ENCODE data around the gene SGCA. TPM values are rescaled to one million over a fixed set of nuclear protein-coding genes. Genes with fewer than 3 reads are reported as not detected.
A peak's percentile ranks its signal among the peaks of the same experiment; 100 is the strongest.

SGCA gene
- total and polyA plus RNA-seq, 2 of the 8 experiments (the other 6 are each of a cell fraction or from before 2014, with no cell fraction given), result 0.12 TPM; not detected in 1

- Histone ChIP-seq H4K20me1 (replicated peaks in 1 of 2; ENCODE audit: control insufficient read depth in 1 of 2, insufficient read depth in 2 of 2, low read length in 2 of 2) (no peaks in the 10 kb centered on the region), H3K4me2 (ENCODE audit: insufficient read depth in 1 of 2, low read depth in 2 of 2, low read length in 2 of 2) (0 out of 4 replicates have a peak overlapping the region, but pooled peaks of 1 of the 2 experiments have one; percentile 0), H3K23ac (ENCODE audit: insufficient read length) (no peak overlapping the region), H3K56ac (replicated peaks; ENCODE audit: insufficient read length, low read depth, low read length) (no peak overlapping the region), H3K79me2 (ENCODE audit: control insufficient read depth in 1 of 2, insufficient read depth in 2 of 2, low read length in 2 of 2) (no peaks in the 10 kb centered on the region), H2BK120ac (replicated peaks; ENCODE audit: low read depth, low read length) (no peak overlapping the region), H2AK5ac (ENCODE audit: low read depth, low read length) (no peak overlapping the region), H4K8ac (ENCODE audit: extremely low read depth, insufficient read depth, low read length) (no peak overlapping the region), H3K9me3 (ENCODE audit: insufficient read depth in 2 of 2, low read depth in 1 of 2, low read length in 1 of 2) (no peaks in the 10 kb centered on the region), H4K91ac (replicated peaks; ENCODE audit: insufficient read length, low read length) (no peak overlapping the region), H2BK15ac (ENCODE audit: low read length) (no peak overlapping the region), H3K23me2 (ENCODE audit: low read depth, low read length) (peaks cover 4% of the 10 kb centered on the region; the same call in 1 of the 2 replicates), H3K79me1 (ENCODE audit: low read depth, low read length) (no peaks in the 10 kb centered on the region), H3K27me3 (replicated peaks in 1 of 4; ENCODE audit: control insufficient read depth in 3 of 4, extremely low read depth in 1 of 4, insufficient read depth in 3 of 4, low read length in 3 of 4) (peaks cover 0 to 1% (median 0%) of the 10 kb centered on the region in 4 experiments; a peak in 1 of 7 replicates), H3K4ac (replicated peaks; ENCODE audit: insufficient read length, low read depth, low read length) (no peak overlapping the region), H3K27ac (ENCODE audit: low read depth, low read length) (no peak overlapping the region), H3K4me3 (ENCODE audit: extremely low read depth in 1 of 4, insufficient read depth in 2 of 4, low read depth in 3 of 4, low read length in 4 of 4) (no peak overlapping the region), H2BK12ac (ENCODE audit: low read depth, low read length) (no peak overlapping the region; the same call in 1 of the 2 replicates), H3K36me3 (ENCODE audit: control insufficient read depth in 2 of 4, insufficient read depth in 4 of 4, low read length in 3 of 4) (no peaks in the 10 kb centered on the region), H4K5ac (ENCODE audit: insufficient read length, low read depth, low read length) (no peak overlapping the region), H3K14ac (ENCODE audit: insufficient read length) (no peak overlapping the region), H2AFZ (ENCODE audit: low read length) (no peak overlapping the region), H3K18ac (ENCODE audit: extremely low read depth, low read length) (no peak overlapping the region), H3K9ac (replicated peaks in 1 of 4; ENCODE audit: extremely low read depth in 1 of 4, low read depth in 3 of 4, low read length in 3 of 4) (no peak overlapping the region), H3K4me1 (replicated peaks in 1 of 4; ENCODE audit: control insufficient read depth in 3 of 4, insufficient read depth in 4 of 4, low read length in 3 of 4) (peaks cover 0 to 12% (median 6%) of the 10 kb centered on the region in 4 experiments; a peak in 5 of 7 replicates), H2BK5ac (ENCODE audit: low read depth, low read length) (no peak overlapping the region), H2BK20ac (ENCODE audit: low read length) (no peak overlapping the region)
- DNase-seq (ENCODE audit: low read depth in 1 of 2, low spot score in 2 of 2) (no peak), FAIRE-seq (no peak)
- TF ChIP-seq RAD21 (IDR thresholded peaks at IDR 0.05 in 1 of 2, conservative IDR thresholded peaks at IDR 0.05 in 1 of 2; ENCODE audit: low read depth in 2 of 2, low read length in 2 of 2), result no peak
- TF ChIP-seq CHD1 (IDR thresholded peaks at IDR 0.05; ENCODE audit: low read depth, low read length), result no peak
- TF ChIP-seq KDM4A (IDR thresholded peaks at IDR 0.05; ENCODE audit: low read depth, low read length, severe bottlenecking), result no peak
- TF ChIP-seq MAX (IDR thresholded peaks at IDR 0.05), result no peak
- TF ChIP-seq MAFK (IDR thresholded peaks at IDR 0.05; ENCODE audit: low read depth, low read length), result no peak
- no peak for TF ChIP-seq NRF1 (IDR thresholded peaks at IDR 0.05; ENCODE audit: low read depth, low read length)
- TF ChIP-seq BCL11A (IDR thresholded peaks at IDR 0.05; ENCODE audit: low read depth in 2 of 2, low read length in 2 of 2), result no peak
- no peak for TF ChIP-seq POU5F1 (IDR thresholded peaks at IDR 0.05; ENCODE audit: low read depth, low read length)
- no peak for TF ChIP-seq ATF3 (IDR thresholded peaks at IDR 0.05; ENCODE audit: insufficient read depth, low read depth, low read length)
- no peak for TF ChIP-seq FOSL1 (IDR thresholded peaks at IDR 0.05; ENCODE audit: insufficient read depth, low read depth, low read length)
- no peak for TF ChIP-seq EZH2 (IDR thresholded peaks at IDR 0.05; ENCODE audit: low read depth, low read length, severe bottlenecking)
- TF ChIP-seq SIX5 (IDR thresholded peaks at IDR 0.05; ENCODE audit: low read depth, low read length), result no peak
- TF ChIP-seq POLR2AphosphoS5 (IDR thresholded peaks at IDR 0.05; ENCODE audit: low read depth, low read length), result no peak
- WGBS, 2 experiments (ENCODE audit: extremely low coverage in 1 of 2, insufficient coverage in 1 of 2, insufficient read length in 1 of 2, insufficient replicate concordance in 2 of 2, low coverage in 1 of 2, low lambda C conversion rate in 2 of 2, missing lambda C conversion rate in 1 of 2), result 82% methylated on average over 18 of the region's 19 CpGs; no CpG with 5 or more reads in 1 of the 2 experiments
- ChIA-PET CTCF (ENCODE audit: partially characterized antibody) (interaction anchor here (0.6 to 17.0 kb wide), 13 partner anchors 11 to 1404 kb away, joined by 3 to 299 read pairs (median 13); partner anchors contain the start of gene COL1A1), POLR2A (ENCODE audit: partially characterized antibody) (no interaction called here)
Observed at GRCh38 chr17:50167371-50167770, 1.6 kb downstream of the SGCA start.
